AML-193 (cell line): Measurements from ENCODE around the gene BROX.

ENCODE experiments used
- DNase-seq, 2 experiments: peaks; one replicate each; lab custom pipeline; 2025; lab: John Stamatoyannopoulos, UW

BROX gene

GRCh38 chr1:222777463-222777862 lies 65.1 kb downstream of the BROX start:
- peak in 1 of 2 experiments; percentile 20 for DNase-seq

- DNase-seq: no peak
Measured at GRCh38 chr1:222777977-222778376, 65.6 kb downstream of the BROX start.

GRCh38 chr1:222781251-222781650 lies 68.9 kb downstream of the BROX start:
- DNase-seq: no peak

GRCh38 chr1:222783051-222783450 lies 70.7 kb downstream of the BROX start:
- no peak for DNase-seq

- DNase-seq: no peak
Measured at GRCh38 chr1:222784371-222784770, 72.0 kb downstream of the BROX start.
